Head of caudate nucleus (tissue), 42 donors: Measurements from ENCODE around the gene TRIB2.
"Not testable (repeated sequence)": the region's sequence is repeated elsewhere in the genome, so short reads cannot be mapped to it uniquely, and the experiment has no call there.

Experiments
- DNase-seq, 42 donors: peaks; one replicate each; pipeline versions ENCODE4 v3.0.0 to v3.0.0-alpha.2; 2020 to 2021; ENCODE audit warnings: mixed read lengths in 7 of 42
- intact Hi-C: fragments of 100-400 bp; cut with DNase I; formaldehyde crosslinking; loops from one replicate; pipeline ENCODE4 v1.15.0; 2022

The TRIB2 gene

GRCh38 chr2:12716282-12717190 is at the start of gene TRIB2:
Gene TRIB2, plus strand, starts transcription at chr2:12716936. Its CDS starts 1,372 bp downstream, at chr2:12718308.
- intact Hi-C loops: loop anchor here (5.0 to 10.0 kb wide), 2 partner anchors 549 to 852 kb away; no protein-coding TSS in a partner anchor
- DNase-seq: peak; percentile 58 to 92 (median 85)

- no peak for DNase-seq
- intact Hi-C loops: no loop called here
These were observed 47.7 kb upstream of the TRIB2 start for GRCh38 chr2:12669036-12669435.

GRCh38 chr2:12672711-12673315 is 43.9 kb upstream of the TRIB2 start:
- intact Hi-C loops: no loop called here
- peak in 12 of 42 donors; percentile 12 to 67 (median 35) for DNase-seq

- intact Hi-C loops: no loop called here
- DNase-seq: no peak
These were observed 42.0 kb upstream of the TRIB2 start for GRCh38 chr2:12674644-12675328.

GRCh38 chr2:12675352-12675795 is 41.4 kb upstream of the TRIB2 start:
- intact Hi-C loops: no loop called here
- no peak for DNase-seq

- intact Hi-C loops: no loop called here
- no peak for DNase-seq
These were observed 40.9 kb upstream of the TRIB2 start for GRCh38 chr2:12675801-12676200.

GRCh38 chr2:12676771-12677170 is 40.0 kb upstream of the TRIB2 start:
- intact Hi-C loops: no loop called here

GRCh38 chr2:12678186-12678585 is 38.5 kb upstream of the TRIB2 start:
- intact Hi-C loops: no loop called here
- DNase-seq: no peak

More at GRCh38 chr2:12676771-12677170, 40.0 kb upstream of the TRIB2 start:
- no peak for DNase-seq

- intact Hi-C loops: no loop called here
- DNase-seq: no peak
These were observed 37.1 kb upstream of the TRIB2 start for GRCh38 chr2:12679550-12680072.

- intact Hi-C loops, DNase-seq: not testable (repeated sequence)
These were observed 36.6 kb upstream of the TRIB2 start for GRCh38 chr2:12680115-12680514.

- intact Hi-C loops: no loop called here
- DNase-seq: no peak
These were observed 34.7 kb upstream of the TRIB2 start for GRCh38 chr2:12682017-12682416.

- intact Hi-C loops: no loop called here
- no peak for DNase-seq
These were observed 33.2 kb upstream of the TRIB2 start for GRCh38 chr2:12683457-12684100.

- peak in 7 of 42 donors; percentile 5 to 55 (median 25) for DNase-seq
- intact Hi-C loops: no loop called here
These were observed 32.2 kb upstream of the TRIB2 start for GRCh38 chr2:12684471-12684936.

- no peak for DNase-seq
- intact Hi-C loops: no loop called here
These were observed 31.6 kb upstream of the TRIB2 start for GRCh38 chr2:12685145-12685544.

GRCh38 chr2:12685956-12686355 is 30.8 kb upstream of the TRIB2 start:
- DNase-seq: no peak
- intact Hi-C loops: no loop called here

- intact Hi-C loops: no loop called here
- no peak for DNase-seq
These were observed 29.9 kb upstream of the TRIB2 start for GRCh38 chr2:12686708-12687283.

- intact Hi-C loops: no loop called here
- DNase-seq: no peak
These were observed 28.6 kb upstream of the TRIB2 start for GRCh38 chr2:12688091-12688490.

- no peak for DNase-seq
- intact Hi-C loops: no loop called here
These were observed 27.8 kb upstream of the TRIB2 start for GRCh38 chr2:12688893-12689292.

GRCh38 chr2:12693509-12693908 is 23.2 kb upstream of the TRIB2 start:
- no peak for DNase-seq
- intact Hi-C loops: no loop called here
